Epidermal melanocyte (primary cell): Measurements from ENCODE around the gene USH1G.
A peak's percentile ranks its signal among the peaks of the same experiment; 100 is the strongest.
"Not testable (repeated sequence)": the region's sequence is repeated elsewhere in the genome, so short reads cannot be mapped to it uniquely, and the experiment has no call there.

Experiments used
- DNase-seq: peaks from one replicate; pipeline ENCODE4 v3.0.0; 2011; ENCODE audit warnings: low spot score; ENCODE audit not compliant: insufficient read length

The USH1G gene

DNA sequence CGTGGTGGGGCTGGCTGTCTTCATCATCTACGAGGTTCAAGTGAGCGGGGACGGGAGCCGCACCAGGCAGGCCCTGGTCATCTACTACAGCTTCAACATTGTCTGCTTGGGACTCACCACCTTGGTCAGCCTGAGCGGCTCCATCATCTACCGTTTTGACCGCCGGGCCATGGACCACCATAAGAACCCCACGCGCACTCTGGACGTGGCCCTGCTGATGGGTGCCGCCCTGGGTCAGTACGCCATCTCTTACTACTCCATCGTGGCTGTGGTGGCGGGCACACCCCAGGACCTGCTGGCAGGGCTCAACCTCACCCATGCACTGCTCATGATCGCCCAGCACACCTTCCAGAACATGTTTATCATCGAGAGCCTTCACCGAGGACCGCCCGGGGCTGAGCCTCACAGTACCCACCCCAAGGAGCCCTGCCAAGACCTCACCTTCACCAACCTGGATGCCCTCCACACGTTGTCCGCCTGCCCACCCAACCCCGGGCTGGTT, 7.5 kb upstream of the USH1G start:
- DNase-seq, result no peak

- DNase-seq, result no peak
Measured at GRCh38 chr17:74928786-74929185, 5.7 kb upstream of the USH1G start.

- no peak for DNase-seq
Measured at GRCh38 chr17:74925242-74925641, 2.2 kb upstream of the USH1G start.

GRCh38 chr17:74924250-74924948, 1.3 kb upstream of the USH1G start, which contains the start of gene OTOP2:
Gene OTOP2, plus strand, starts transcription at chr17:74924273. Its CDS starts 360 bp downstream, at chr17:74924633.
- no peak for DNase-seq

- DNase-seq, result peak; percentile 42
Measured at GRCh38 chr17:74923538-74924249, 639 bp upstream of the USH1G start.

- DNase-seq, result no peak
Measured at GRCh38 chr17:74922172-74922571, 883 bp downstream of the USH1G start.

- no peak for DNase-seq
Measured at GRCh38 chr17:74921769-74922168, 1.3 kb downstream of the USH1G start.

DNA sequence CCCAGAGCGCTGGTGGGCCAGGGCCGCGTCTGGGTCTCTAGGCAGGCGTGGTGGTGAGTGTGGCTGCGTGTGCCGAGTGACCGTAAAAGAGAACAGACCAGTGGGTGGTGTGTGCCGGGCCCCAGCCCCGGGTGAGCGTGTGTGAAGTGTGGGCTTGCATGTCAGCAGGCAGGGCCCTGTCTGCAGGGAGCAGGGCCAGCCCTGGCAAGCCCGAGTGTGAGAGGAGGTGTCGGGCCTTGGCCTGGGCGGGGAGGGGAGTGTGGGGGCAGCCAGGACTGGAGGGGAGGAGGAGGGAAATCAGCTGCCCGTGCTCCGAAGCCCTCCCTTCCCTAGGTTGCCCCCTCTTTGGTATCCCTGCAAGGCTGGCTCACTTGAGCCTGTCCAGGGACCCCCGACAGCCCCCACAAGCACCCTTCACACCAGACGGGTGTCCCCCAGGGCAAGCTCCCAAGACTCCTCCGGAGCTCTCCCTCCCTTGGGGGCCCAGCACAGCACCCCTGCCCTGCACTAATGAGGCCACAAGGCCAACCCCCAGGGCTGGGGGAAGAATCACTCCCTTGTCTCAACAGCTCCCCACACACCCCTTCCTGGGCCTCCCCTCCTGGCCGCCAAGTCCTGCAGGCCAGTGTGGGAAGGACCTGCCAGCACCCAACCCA, 1.9 kb downstream of the USH1G start:
- DNase-seq, result no peak

DNA sequence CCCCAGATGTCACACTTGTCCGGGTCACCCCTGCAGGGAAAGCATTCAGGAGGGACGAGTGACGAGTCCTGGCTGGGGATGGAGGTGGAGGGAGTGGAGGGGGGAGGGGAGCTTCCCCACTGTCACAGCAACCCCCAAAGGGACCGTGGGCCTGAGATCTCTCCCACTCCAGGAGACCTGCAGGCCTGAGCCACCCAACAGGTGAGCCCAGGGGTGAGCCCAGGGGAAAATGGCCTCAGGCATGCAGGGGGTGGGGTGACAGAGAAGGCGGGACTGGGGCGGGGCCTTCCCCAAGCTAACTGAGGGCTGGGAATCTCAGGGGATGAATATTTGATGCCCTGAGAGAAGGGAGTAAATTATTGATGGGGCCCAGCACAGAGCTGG, 2.4 kb downstream of the USH1G start:
- DNase-seq, result no peak

DNA sequence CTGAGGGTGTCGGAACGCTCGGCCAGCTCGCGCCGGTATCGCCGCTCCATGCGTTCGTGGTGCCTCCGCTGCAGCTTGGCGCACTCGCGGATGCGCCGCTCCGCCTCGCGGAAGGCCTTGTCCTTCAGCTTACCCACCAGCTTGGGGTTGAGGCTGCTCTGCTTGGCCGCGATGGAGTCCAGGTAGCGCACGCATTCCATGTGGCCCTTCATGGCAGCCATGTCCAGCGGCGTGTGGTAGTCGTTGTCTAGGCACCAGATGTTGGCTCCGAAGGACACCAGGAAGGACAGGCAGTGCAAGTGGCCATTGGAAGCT, 2.8 kb downstream of the USH1G start:
- no peak for DNase-seq

- no peak for DNase-seq
Measured at GRCh38 chr17:74919440-74920305, 3.4 kb downstream of the USH1G start.

- no peak for DNase-seq
Measured at GRCh38 chr17:74918906-74919305, 4.1 kb downstream of the USH1G start.

DNA sequence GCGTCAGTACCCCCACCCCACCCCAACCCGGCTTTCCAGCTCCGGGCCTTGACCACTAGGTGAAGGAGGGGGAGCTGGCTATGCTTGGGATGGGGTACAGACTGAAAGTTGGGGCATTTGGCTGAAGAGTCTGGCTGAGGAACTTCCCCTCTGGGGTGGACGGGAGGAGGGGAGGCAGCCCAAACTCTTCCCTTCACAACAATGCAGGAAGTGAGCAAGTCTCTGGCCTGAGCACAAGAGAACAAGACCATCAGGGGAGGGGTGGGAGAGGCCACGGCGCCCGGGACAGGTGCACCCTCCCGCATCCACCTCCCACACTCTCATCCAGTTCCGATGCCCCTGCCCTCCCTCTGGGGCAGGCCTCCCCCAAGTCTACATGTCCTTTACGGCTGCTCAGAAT, 5.6 kb downstream of the USH1G start:
- no peak for DNase-seq

DNA sequence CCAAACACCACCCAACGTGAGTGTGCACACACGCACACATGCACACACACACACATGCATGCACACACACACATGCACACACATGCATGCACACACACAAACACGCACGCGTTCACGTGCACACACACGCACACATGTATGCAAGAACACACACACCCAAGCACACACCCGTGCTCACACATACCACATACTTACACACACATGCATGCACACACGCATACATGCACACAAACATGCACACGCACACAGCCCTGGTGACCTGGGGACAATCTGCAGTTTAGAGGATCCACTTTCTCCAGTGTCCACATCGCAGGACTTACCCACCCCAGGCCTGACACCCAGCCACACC, 6.2 kb downstream of the USH1G start:
- no peak for DNase-seq

- no peak for DNase-seq
Measured at GRCh38 chr17:74916136-74916850, 6.8 kb downstream of the USH1G start.

- DNase-seq, result not testable (repeated sequence)
Measured at GRCh38 chr17:74911423-74911822, 11.6 kb downstream of the USH1G start.

DNA sequence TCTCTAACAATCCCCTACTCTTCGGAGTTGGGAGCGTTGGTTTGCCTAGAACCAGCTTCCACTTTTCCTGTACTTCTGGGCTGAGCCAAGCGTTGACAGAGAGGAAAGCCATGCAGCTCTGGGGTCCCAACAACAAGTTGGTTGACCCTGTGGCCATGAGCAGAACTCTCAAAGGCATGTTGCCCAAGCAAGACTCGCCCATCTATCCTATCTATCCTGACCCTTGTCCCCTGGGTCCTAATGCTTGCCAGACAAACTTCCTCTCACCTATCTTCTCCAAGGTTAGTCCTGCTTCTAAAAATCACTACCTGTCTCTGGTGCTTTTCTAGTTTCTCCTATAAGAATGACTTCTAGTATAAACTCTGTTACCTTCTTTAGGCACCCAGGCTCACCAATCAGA, 14.0 kb downstream of the USH1G start:
- DNase-seq, result not testable (repeated sequence)

GRCh38 chr17:74907012-74907411, 16.0 kb downstream of the USH1G start:
- DNase-seq, result no peak

GRCh38 chr17:74906214-74906793, 16.8 kb downstream of the USH1G start:
- not testable (repeated sequence) for DNase-seq

DNA sequence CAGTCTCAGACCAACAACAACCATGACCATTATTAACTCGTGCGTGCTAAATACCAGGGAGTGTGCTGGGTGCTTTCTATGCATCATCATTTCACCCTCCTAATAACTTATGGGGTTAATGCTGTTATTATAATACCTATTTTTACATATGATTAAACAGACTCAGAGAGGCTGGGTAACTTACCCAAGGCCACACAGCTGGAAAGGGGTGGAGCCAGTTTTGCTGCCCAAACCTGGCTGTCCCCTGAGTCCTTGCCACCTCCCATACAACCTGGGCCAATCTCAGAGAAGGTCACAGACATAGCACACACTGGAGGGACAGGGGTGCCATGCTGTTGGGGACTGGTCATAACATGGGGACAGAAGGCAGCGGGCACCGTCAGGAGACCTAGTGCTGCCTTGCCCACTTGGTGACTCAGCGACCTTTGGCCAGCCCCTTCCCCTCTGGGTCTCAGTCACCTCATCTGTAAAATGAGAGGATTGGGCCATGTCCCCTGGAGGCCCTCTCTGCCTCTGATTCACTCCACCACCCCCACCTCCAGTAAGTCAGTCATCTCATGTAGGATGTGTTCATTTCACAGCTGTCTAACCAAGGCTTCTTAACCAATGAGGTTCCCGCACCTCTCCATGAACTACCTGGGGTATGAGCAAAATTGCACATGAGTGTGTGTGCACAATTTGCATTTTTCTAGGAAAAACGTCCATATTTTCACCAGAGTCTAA, 18.2 kb downstream of the USH1G start:
- no peak for DNase-seq
